NCI-H226 (cell line): ENCODE data around the gene GLTPD2.
"Not testable (repeated sequence)": the region's sequence is repeated elsewhere in the genome, so short reads cannot be mapped to it uniquely, and the experiment has no call there.

Experiments used
- DNase-seq: peaks from one replicate; pipeline ENCODE4 v3.0.0-alpha.2; 2015

The GLTPD2 gene

GRCh38 chr17:4811471-4811870, 22.7 kb downstream of the GLTPD2 start:
- no peak for DNase-seq

GRCh38 chr17:4812690-4813089, 23.9 kb downstream of the GLTPD2 start:
- DNase-seq, result no peak

DNA sequence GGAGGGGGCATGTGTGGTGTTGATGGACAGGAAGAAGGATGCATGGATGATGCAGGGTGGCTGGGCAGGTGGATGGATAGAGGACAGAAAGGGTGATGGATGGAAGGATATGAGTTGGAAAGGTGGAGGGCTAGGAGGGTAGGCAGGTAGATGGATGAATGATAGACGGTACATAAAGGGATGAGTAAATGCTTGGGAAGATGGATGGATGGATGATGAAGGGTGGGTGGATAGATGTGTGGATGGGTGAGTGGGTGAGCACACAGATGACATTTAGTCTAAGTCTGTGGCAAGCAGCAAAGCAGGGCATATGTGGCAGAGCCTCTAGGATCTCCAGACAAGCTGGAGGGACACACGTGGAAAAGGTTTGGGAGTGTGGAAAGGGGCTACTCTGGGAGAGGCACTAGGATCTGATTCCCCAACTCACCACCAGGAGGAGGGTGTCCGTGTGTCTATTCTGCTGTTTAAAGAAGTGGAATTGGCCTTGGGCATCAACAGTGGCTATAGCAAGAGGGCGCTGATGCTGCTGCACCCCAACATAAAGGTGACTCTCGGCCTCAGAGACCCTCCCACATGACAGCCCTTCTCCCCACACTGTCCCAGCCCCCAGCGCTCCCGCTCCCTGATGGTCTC, 26.4 kb downstream of the GLTPD2 start:
- DNase-seq, result no peak

GRCh38 chr17:4816826-4817225, 28.1 kb downstream of the GLTPD2 start:
- no peak for DNase-seq

- no peak for DNase-seq
Measured at GRCh38 chr17:4818276-4818675, 29.5 kb downstream of the GLTPD2 start.

DNA sequence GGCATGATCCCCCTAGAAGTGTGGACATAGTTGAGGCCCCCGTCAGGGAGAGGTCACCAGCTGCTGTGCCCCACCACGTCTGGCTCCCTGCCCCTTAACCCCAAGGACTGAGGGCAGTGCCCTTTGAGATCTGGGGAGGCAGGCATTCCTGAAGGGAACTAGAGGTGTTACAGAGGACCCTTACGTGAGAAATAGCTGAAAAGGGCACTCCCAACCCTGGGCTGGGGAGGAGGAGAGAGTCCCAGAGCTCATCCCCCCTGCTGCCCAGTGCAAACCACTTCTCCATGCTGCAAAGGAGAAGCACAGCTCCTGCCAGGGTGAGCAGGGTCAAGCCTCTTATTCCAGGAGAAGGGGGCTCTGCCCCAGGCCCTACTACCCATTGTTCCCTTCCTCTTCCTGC, 34.1 kb downstream of the GLTPD2 start:
- DNase-seq, result no peak

GRCh38 chr17:4823373-4824089, 34.8 kb downstream of the GLTPD2 start:
- DNase-seq, result no peak

GRCh38 chr17:4827399-4827798, 38.6 kb downstream of the GLTPD2 start:
- DNase-seq, result no peak

DNA sequence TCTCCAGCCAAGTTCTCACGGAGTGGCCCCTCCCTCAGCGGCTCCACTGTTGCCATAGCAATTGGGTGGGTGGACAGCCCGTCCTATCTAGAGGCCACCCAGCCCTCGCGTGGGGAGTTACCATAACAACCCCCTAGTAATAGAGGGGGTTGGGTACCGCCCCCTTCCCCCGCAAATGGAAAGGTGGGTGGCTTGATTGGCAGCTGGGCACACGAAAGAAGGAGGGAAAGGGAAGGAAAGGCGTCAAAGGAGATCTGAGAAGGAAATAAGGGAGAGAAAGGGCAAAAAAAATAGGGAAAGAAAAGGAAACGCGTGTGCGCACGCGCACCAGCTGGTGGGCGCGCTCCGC, 44.0 kb downstream of the GLTPD2 start:
- DNase-seq, result not testable (repeated sequence)

DNA sequence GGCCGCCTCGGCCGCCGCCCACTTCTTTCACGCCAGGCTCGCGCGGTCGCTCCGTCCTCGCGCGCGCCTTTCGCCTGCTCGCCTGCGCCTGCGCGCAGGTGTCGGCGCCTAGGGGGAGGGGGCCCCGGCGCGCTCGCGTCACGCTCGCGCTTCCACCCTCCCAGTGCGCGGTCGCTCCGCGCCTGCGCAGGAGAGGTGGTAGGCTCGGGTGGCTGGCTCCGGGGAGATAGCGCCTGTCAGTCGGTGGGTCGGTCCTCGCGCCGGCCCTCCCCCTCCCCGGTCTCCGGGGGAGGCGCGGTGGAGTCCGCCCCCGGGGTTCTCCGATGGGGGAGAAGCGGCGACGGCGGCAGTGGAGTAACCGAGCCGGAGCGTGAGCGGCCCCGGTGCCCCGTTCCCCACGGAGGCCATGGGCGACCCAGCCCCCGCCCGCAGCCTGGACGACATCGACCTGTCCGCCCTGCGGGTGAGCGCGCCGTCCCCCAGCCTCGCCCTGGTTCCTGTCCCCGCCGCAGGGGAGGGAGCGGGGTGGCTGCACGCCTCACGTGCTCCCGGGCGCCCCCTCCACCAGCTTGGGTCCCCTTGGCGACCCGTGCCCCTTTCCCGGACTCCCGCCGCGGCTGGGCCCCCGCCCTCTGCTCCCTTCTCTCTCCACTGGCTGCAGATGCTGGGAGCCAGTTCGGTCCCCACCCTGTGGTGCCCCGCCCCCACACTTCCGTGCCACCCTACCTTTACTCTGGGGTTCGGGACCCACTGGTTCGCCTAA, 44.6 kb downstream of the GLTPD2 start, which contains the start of gene MINK1:
Gene MINK1, plus strand, starts transcription at position 163 of the 763 bp plus-strand sequence. Its CDS starts 244 bp downstream, at position 407.
- DNase-seq, result peak; percentile 92

- peak; percentile 37 for DNase-seq
Measured at GRCh38 chr17:4833941-4834680, 45.3 kb downstream of the GLTPD2 start.

- DNase-seq, result no peak
Measured at GRCh38 chr17:4834681-4835020, 45.9 kb downstream of the GLTPD2 start.

GRCh38 chr17:4836221-4836620, 47.5 kb downstream of the GLTPD2 start:
- no peak for DNase-seq

DNA sequence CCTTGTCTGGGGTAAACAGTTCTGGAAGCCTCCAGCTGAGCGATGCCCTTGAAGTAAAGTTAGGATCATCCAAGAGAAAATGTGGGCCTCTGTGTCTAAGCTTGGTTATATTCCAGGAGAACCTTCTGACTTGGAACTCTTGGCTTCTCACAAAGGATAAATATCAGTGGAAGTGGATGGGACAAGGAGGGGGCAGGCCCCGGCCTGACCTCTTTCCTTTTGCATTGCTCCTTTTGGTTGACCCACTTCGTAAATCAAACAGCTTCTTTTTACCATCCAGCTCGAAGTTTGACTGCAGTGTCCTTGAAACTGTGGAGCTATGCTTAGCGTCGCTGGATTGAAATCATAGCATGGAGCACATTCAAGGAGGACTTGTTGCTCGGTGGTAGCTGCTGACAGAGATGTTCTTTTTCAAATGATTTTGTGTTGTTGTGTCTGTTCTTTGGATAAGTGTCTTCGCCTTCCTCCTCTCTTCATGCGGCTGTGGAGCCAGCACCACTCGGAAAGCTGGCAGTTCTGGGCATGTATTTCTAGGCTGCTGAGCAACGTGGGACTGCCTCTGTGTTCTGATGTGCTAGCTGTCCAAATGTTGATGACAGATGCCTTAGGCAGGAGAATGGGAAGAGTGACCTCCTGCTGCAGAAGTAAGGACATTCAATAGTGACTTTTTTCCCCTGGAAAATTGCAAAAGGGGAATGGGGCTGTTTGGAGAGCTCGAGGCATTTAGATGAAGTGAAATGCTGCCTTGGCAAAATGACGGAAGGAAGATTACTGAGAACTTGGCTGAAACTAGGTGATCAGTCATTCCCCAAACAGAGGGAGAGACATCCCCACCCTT, 48.9 kb downstream of the GLTPD2 start:
- DNase-seq, result no peak

- no peak for DNase-seq
Measured at GRCh38 chr17:4838309-4838785, 49.6 kb downstream of the GLTPD2 start.

- no peak for DNase-seq
Measured at GRCh38 chr17:4839221-4839620, 50.5 kb downstream of the GLTPD2 start.
